HL-60 (cell line): ENCODE data around the gene EVPL.

ENCODE experiments used
- DNase-seq, 2 experiments: peaks; one replicate each; pipeline ENCODE4 v3.0.0-alpha.2; 2010 to 2020; ENCODE audit warnings: low read depth in 1 of 2, low spot score in 1 of 2
- H3K27ac ChIP-seq: fragments of 250-450 bp; sonication (Bioruptor Pico); replicated peaks from 2 replicates; pipeline ENCODE4 v1.5.1; 2020; ENCODE audit warnings: mild to moderate bottlenecking, moderate library complexity
- H3K27me3 ChIP-seq: fragments of 250-450 bp; sonication (Bioruptor Pico); 2 replicates; pipeline ENCODE4 v1.5.1; 2021; ENCODE audit warnings: mild to moderate bottlenecking, moderate library complexity; ENCODE audit not compliant: insufficient read depth, poor library complexity, severe bottlenecking
- H3K4me3 ChIP-seq: replicated peaks from 2 replicates; pipeline ENCODE4 v1.5.1; 2011; ENCODE audit warnings: mild to moderate bottlenecking, control low read depth, low read length; ENCODE audit not compliant: insufficient read depth
- GABPA ChIP-seq: IDR thresholded peaks from 2 replicates; pipeline ENCODE4 v1.6.1; 2012; ENCODE audit warnings: low read depth
- POLR2AphosphoS5 ChIP-seq: IDR thresholded peaks from 2 replicates; pipeline ENCODE4 v1.6.1; 2012; ENCODE audit warnings: low read depth
- REST ChIP-seq: IDR thresholded peaks from 2 replicates; pipeline ENCODE4 v1.6.1; 2012; ENCODE audit warnings: low read depth; ENCODE audit not compliant: insufficient replicate concordance
- SPI1 ChIP-seq: IDR thresholded peaks from 2 replicates; pipeline ENCODE4 v1.6.1; 2012; ENCODE audit warnings: low read depth, mild to moderate bottlenecking, borderline replicate concordance
- TF ChIP-seq, protein P1 (sequence below): IDR thresholded peaks from one replicate; pipeline ENCODE4 v1.5.1; 2011; ENCODE audit warnings: low read length, control low read depth, inconsistent platforms; ENCODE audit not compliant: insufficient read depth

Gene EVPL

DNA sequence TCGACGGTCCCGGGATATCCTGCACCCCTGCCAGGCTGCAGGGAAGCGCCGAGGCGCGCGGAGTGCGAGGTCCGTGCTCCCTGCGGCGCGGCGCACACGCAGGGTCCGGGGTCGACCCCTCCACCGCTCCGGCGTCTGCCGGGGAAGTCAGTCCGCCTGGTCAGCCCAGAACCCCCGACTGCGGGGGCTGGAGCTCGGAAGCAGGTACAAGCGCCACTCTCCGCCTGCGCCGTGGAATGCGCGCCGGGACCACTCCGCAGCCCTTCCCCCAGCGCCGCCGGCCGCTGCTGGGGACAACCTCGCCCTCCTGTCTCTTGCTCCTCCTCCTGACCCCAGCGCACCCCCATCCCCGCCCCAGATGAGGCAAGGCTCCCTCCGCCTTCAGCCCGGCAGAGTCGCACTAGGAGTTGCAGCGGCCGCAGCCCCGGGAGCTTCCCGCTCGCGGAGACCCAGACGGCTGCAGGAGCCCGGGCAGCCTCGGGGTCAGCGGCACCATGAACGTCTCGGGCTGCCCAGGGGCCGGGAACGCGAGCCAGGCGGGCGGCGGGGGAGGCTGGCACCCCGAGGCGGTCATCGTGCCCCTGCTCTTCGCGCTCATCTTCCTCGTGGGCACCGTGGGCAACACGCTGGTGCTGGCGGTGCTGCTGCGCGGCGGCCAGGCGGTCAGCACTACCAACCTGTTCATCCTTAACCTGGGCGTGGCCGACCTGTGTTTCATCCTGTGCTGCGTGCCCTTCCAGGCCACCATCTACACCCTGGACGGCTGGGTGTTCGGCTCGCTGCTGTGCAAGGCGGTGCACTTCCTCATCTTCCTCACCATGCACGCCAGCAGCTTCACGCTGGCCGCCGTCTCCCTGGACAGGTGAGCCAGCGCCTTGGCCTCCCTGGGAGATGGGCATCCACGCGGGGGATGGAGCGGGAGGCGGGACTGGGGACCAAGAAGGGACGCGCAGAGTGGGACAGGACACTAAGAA, 47.6 kb upstream of the EVPL start, which contains the start of gene GALR2:
Gene GALR2, plus strand, starts transcription at position 392 of the 974 bp plus-strand sequence. Its CDS starts 103 bp downstream, at position 495.
- no peak within 1 kb of the TSS for H3K27ac ChIP-seq
- peaks cover 54% of the 10 kb centered on the region for H3K27me3 ChIP-seq
- peak in 1 of 2 experiments; percentile 45 for DNase-seq
- TF ChIP-seq POLR2AphosphoS5, result no peak
- TF ChIP-seq SPI1, result peak; percentile 86
- 0 out of 2 replicates have a peak within 1 kb of the TSS, but pooled peaks have one; percentile 1 for H3K4me3 ChIP-seq

GRCh38 chr17:76072148-76072858, 45.2 kb upstream of the EVPL start, which contains the start of gene SRP68:
Gene SRP68, minus strand, starts transcription at chr17:76072517. Its CDS starts 26 bp downstream, at chr17:76072491.
- peak; percentile 86 to 93 for DNase-seq
- peaks cover 35% of the 10 kb centered on the region for H3K27me3 ChIP-seq
- H3K27ac ChIP-seq, result peak within 1 kb of the TSS; percentile 69
- H3K4me3 ChIP-seq, result peak within 1 kb of the TSS; percentile 95
- TF ChIP-seq REST (peak; percentile 26), POLR2AphosphoS5 (peak; percentile 93)
- TF ChIP-seq, protein P1, sequence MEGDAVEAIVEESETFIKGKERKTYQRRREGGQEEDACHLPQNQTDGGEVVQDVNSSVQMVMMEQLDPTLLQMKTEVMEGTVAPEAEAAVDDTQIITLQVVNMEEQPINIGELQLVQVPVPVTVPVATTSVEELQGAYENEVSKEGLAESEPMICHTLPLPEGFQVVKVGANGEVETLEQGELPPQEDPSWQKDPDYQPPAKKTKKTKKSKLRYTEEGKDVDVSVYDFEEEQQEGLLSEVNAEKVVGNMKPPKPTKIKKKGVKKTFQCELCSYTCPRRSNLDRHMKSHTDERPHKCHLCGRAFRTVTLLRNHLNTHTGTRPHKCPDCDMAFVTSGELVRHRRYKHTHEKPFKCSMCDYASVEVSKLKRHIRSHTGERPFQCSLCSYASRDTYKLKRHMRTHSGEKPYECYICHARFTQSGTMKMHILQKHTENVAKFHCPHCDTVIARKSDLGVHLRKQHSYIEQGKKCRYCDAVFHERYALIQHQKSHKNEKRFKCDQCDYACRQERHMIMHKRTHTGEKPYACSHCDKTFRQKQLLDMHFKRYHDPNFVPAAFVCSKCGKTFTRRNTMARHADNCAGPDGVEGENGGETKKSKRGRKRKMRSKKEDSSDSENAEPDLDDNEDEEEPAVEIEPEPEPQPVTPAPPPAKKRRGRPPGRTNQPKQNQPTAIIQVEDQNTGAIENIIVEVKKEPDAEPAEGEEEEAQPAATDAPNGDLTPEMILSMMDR, result no peak

GRCh38 chr17:76071531-76072147, 44.5 kb upstream of the EVPL start:
- TF ChIP-seq POLR2AphosphoS5, result no peak
- TF ChIP-seq SPI1, result no peak
- TF ChIP-seq REST, result no peak
- TF ChIP-seq, protein P1, result no peak
- TF ChIP-seq GABPA, result no peak
- no peak for DNase-seq
- Histone ChIP-seq H3K27me3 (peaks cover 28% of the 10 kb centered on the region), H3K27ac (peak overlapping the region; percentile 69), H3K4me3 (peak overlapping the region; percentile 95)

GRCh38 chr17:76065775-76066174, 38.7 kb upstream of the EVPL start:
- no peak for DNase-seq
- H3K27ac ChIP-seq, result no peak overlapping the region
- H3K27me3 ChIP-seq, result no peaks in the 10 kb centered on the region
- H3K4me3 ChIP-seq, result no peak overlapping the region
- TF ChIP-seq REST, result no peak
- TF ChIP-seq SPI1, result no peak
- TF ChIP-seq POLR2AphosphoS5, result no peak
